ENCODE measurements around the gene SND1.

SND1 gene

DNA sequence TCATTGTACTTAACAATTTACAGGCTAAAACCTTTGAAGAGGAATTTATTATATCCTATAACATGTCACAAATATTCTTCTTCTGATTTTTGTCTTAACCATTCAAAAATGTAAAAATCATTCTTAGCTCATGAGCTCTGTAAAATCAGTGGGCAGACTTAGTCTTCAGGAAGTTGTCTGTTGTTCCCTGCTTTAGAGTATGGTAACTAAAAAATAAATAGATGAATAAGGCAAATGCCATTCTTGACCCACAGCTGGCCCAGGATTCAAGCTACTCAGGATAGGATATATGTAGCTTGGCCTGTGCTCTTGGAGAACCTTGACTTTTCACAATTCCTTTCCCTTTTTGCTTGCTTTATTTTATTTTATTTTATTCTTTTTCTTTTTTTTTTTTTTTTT, 327.7 kb downstream of the SND1 start:
- TF ChIP-seq, protein P1, sequence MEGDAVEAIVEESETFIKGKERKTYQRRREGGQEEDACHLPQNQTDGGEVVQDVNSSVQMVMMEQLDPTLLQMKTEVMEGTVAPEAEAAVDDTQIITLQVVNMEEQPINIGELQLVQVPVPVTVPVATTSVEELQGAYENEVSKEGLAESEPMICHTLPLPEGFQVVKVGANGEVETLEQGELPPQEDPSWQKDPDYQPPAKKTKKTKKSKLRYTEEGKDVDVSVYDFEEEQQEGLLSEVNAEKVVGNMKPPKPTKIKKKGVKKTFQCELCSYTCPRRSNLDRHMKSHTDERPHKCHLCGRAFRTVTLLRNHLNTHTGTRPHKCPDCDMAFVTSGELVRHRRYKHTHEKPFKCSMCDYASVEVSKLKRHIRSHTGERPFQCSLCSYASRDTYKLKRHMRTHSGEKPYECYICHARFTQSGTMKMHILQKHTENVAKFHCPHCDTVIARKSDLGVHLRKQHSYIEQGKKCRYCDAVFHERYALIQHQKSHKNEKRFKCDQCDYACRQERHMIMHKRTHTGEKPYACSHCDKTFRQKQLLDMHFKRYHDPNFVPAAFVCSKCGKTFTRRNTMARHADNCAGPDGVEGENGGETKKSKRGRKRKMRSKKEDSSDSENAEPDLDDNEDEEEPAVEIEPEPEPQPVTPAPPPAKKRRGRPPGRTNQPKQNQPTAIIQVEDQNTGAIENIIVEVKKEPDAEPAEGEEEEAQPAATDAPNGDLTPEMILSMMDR (IDR thresholded peaks at IDR 0.05; ENCODE audit: extremely low read depth, missing control alignments): no peak
- no peak for DNase-seq (ENCODE audit: low spot score)

- TF ChIP-seq, protein P1 (IDR thresholded peaks at IDR 0.05; ENCODE audit: extremely low read depth, missing control alignments): no peak
- DNase-seq (ENCODE audit: low spot score): no peak
These were observed 328.9 kb downstream of the SND1 start for GRCh38 chr7:127980901-127981300.

DNA sequence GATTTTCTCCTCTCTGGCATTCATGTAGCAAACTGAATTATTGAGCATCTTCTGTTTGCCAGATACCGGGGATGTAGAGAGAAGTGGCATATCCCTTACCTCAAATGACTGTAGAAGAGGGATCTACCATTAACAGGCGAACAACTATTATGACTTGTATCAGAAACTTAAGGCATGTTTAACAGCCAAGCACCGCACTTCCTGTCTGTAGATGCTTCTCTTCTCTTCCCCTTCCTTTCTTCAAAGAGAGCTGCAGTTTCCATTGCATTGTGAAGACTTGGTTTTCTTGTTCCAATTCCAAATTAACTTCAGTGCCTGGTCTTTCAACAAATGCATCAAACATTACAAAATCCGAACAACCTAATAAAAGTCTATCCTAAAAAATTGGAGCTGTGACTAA, 330.0 kb downstream of the SND1 start:
- no peak for DNase-seq (ENCODE audit: low spot score)
- TF ChIP-seq, protein P1 (IDR thresholded peaks at IDR 0.05; ENCODE audit: extremely low read depth, missing control alignments): no peak

DNA sequence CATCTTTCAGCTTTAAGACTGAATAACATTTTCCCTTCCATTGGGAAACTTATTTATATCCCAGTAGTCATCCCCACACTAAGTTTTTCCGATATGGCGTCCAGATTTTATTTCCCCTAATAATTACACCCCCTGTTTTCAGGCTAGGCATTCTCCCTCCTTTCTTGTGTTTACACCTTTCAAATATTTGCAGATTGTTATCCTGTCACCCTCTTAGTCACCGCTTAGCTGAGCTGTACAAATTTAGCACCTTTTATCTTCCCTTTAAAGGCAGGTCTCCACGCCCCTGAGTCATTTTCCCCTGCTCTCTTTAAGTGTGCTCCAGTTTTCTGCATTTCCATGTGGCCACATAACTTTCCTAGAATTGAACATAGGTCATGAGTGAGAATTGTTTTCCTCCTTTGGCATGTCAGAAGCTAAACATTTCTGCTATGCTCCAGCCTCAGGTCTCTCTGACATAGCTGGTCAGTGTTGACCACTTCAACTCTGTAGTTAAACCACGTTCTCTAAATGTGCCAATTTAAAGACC, 331.9 kb downstream of the SND1 start:
- no peak for DNase-seq (ENCODE audit: low spot score)
- TF ChIP-seq, protein P1 (IDR thresholded peaks at IDR 0.05; ENCODE audit: extremely low read depth, missing control alignments): no peak

DNA sequence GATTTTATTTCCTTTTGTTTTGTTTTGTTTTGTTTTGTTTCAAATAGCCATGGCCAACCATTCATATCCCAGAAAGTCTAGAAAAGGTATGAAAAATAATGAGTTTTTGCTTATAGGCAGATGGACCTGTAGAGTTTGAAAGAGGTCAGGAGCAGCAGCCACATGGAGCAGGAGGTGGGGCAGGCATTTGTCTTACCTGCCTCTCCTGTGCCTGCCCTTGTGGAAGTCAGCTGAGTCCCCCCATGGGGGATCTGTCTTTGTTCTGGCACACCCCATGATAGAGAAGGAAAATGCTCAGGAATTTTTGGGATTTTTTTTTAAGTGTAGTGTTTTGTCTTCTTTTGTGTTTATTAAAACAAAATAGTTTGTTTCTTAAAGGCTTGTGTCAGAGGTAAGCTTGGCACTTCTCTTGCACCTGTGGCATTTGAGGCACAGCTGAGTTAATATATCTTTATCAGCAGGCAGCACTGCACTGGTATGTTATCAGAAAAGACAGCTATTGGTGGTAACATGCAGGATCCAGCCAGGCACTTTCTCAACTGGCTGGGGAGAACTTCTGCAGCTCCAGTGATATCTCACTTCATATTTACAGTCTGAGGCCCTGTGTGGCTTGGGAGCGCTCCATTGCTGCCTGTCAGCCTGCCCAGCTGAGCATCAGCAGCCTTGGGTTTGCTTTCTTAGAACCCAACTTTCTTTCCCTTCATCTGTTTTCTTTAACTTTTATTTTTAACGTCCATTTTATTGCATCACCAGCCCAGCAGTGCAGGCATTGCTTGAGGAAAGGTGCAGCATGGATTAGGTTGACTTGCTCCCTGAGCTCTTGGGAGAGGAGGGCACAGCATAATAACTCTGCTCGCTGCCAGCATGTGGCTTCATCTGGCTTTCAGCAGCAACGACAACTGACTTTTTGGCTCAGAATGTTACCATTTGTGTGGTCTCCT, 334.9 kb downstream of the SND1 start:
- TF ChIP-seq, protein P1 (IDR thresholded peaks at IDR 0.05; ENCODE audit: extremely low read depth, missing control alignments): no peak
- DNase-seq (ENCODE audit: low spot score): no peak

DNA sequence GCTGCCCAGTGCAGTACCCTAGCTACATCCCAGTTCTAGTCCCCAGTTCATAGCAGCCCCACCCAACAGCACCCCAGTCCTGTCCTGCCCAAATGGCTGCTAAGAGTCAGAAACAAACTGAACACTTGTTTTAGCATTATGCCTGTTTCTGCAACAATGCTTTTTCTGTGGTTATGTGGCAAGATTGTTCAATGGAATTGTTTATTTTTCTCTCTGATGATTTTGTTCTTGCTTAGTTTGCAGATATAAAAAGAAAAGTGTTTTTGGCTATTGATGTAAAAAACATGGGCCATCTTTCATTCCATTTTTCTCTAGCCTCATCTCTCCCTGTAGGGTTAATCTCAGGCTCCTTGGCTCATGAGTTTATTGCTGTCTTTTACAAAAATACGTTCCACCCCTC, 336.8 kb downstream of the SND1 start:
- no peak for DNase-seq (ENCODE audit: low spot score)

DNA sequence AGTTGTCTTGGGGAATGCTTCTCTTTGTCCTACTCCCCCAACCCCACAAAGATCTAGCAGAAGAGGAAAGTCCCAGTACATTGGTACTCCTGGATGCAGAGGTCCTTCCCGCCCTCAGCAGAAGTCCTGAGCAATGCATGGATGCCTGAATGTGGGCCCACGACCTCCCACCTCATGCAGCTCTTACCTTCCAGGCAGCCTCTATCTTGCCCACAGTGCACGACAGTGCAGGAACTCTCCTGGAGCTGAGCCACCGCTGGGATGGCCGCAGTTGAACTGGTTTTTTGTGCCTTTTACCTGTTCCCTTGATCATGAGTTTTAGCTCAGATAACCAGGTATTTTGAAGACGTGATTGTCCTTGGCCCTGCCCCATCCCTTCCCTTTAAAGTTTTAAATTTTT, 341.3 kb downstream of the SND1 start:
- TF ChIP-seq, protein P1 (IDR thresholded peaks at IDR 0.05; ENCODE audit: extremely low read depth, missing control alignments): no peak
- DNase-seq (ENCODE audit: low spot score): no peak

More for the DNA sequence above, 336.8 kb downstream of the SND1 start:
- TF ChIP-seq, protein P1 (IDR thresholded peaks at IDR 0.05; ENCODE audit: extremely low read depth, missing control alignments): no peak

Measured in GM20000 (cell line).